A204.1 (cell line): ENCODE measurements around the gene DNAJC15.
"Not testable (repeated sequence)": the region's sequence is repeated elsewhere in the genome, so short reads cannot be mapped to it uniquely, and the experiment has no call there.

Source experiments
- FAIRE-seq: peaks from 2 replicates; lab custom pipeline; 2012; peaks lifted over from hg19 to GRCh38; lab: Jason Lieb, UNC

The DNAJC15 gene

DNA sequence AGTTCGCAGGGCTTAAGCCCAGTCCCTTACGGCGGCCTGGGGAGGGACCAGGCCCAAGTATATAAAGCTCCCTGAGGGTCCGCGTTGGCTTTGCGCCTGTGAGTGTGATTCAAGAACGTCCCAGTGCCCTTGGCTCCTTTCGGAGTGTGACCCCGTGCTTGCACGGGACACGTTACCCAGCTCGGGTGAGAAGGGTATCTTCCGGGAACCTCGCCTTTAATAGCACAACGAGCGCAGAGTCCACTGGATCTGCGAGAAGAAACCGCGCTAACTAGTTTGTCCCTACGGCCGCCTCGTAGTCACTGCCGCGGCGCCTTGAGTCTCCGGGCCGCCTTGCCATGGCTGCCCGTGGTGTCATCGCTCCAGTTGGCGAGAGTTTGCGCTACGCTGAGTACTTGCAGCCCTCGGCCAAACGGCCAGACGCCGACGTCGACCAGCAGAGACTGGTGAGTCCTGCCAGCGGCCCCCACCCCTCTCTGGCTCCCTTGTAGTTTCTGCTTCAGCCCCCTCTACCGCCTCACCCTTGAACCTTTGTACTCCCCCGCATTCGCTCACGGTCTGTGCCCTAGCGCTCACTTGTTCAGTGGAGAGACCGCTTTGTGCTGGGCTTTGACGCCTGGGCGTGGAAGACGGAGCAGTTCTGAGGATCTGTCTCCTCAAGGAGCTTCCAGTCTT is at the start of gene DNAJC15:
DNAJC15 (plus strand) TSS at position 298 of the 675 bp plus-strand sequence; CDS start at position 339, 41 bp downstream.
- no peak for FAIRE-seq

- no peak for FAIRE-seq
Observed at GRCh38 chr13:42976066-42976465, 47.3 kb upstream of the DNAJC15 start.

GRCh38 chr13:42977219-42977659 is 46.1 kb upstream of the DNAJC15 start:
- FAIRE-seq, result no peak

- FAIRE-seq, result no peak
Observed at GRCh38 chr13:42981317-42981716, 42.1 kb upstream of the DNAJC15 start.

GRCh38 chr13:42981853-42982252 is 41.5 kb upstream of the DNAJC15 start:
- no peak for FAIRE-seq

DNA sequence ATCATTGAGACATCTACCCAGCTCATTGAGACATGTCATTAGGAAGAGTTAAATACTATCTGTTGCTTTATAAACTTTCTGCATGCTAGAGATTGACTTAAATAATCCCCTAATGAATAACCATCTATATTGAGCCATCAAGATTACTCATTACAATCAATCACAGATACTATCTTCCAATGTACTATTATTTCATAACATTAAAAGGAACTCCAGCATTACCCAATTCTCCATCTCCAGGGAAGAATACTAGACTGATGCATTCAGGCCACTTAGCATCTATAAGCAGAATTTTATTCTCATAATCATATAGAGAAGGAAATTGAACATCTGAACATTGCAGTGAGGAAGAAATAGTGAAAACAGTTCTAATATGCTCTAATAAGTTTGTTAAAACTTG is 39.4 kb upstream of the DNAJC15 start:
- FAIRE-seq, result no peak

DNA sequence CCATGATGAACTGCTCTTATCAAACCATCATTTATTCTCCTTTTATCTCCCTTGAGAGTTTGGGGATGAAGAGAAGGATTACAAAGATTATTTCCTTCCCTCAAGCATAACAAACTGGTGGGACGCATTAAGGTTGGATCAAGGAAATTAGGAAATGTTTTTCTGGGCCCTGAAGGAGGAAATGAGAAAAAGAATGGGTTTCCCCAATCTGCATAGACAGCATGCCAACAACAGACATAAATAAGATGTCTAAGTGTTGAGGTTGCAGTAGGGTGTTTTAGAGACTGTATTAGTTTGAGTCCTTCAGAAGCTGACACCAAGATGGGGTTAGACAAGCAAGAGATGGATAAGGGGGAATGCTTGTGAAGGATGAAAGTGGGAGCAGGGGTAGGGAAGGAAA is 38.7 kb upstream of the DNAJC15 start:
- no peak for FAIRE-seq

DNA sequence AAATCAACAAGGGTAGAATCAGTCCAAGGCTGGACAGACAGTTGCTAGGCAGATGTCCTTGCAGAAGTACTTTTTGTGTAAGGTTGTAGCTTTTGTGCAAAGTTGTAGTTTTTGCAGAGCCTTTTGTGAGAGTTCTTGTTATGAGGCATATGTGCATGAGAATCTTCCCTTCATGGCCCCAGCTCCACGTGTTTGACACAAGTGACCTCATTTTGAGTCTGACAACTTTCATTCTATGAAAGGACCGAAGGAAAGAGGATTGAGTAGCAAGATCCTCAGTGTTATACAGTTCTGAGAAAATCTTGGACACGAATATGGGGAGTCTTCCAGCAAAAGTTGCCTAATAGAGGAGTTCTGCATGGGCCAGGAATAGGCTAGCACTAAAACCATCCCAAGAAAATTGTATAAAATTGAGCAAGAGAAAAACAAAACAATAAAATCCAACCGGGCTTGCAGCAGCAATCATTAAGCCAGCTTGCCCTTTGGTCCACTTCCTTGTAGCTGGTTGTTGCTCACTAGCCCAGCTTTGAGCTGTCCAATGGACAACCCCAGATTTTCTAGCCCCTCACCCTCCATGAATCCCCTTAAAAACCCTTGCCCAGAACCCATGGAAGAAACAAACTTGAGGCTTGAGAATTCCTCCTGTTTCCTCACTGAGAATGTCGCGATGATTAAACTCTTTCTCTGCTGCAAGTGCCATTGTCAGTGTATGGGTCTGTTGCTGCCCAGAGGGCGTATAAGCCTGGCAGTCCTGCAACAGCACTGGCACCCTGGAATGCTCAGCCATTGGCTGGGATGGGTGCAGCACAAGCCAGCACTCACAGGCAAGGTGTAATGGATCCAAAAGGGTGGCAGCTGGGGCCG is 37.8 kb upstream of the DNAJC15 start:
- no peak for FAIRE-seq

DNA sequence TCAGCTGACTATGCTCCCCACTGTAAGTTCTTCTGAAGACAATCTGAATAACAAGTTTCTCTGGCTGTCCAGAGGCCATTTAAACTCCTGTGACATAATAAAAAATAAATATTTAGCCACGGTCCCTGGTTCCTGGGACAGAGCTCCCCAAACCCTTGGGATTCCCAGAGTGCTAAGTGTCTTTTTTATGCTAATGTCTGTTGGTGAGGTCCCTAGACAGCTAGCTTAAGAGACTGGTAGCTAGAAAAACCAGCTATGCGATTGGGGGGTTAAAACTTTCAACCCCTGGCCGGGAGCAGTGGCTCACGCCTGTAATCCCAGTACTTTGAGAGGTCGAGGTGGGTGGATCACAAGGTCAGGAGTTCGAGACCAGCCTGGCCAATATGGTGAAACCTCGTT is 37.2 kb upstream of the DNAJC15 start:
- no peak for FAIRE-seq

GRCh38 chr13:42990291-42991232 is 32.8 kb upstream of the DNAJC15 start:
- no peak for FAIRE-seq

DNA sequence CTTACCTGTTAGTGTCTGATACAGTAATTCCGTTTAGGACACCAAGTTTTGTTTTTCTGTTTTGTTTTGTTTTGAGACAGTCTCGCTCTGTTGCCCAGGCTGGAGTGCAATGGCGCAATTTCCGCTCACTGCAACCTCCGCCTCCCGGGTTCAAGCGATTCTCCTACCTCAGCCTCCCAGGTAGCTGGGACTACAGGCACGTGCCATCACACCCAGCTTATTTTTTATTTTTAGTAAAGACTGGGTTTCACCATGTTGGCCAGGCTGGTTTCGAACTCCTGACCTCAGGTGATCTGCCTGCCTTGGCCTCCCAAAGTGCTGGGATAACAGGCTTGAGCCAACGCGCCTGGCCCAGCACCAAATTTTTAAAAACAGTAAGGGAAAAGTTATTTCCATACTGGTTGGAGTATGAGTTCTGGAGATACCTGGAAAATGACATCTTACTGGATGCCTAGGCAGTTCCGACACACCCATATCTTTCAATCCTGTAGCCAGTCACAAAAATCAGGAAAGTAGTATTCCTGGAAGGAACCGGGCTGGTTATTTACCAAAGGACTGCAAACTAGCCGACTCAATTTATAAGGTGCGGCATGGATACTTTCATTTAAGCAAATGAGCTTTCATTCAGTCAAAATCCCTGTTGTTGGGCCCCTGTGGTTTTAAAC is 32.0 kb upstream of the DNAJC15 start:
- not testable (repeated sequence) for FAIRE-seq

GRCh38 chr13:42991898-42992763 is 31.3 kb upstream of the DNAJC15 start, which contains the start of gene EPSTI1:
EPSTI1 (minus strand) TSS chr13:42992241; CDS start chr13:42992165, 76 bp downstream.
- no peak for FAIRE-seq

GRCh38 chr13:42992764-42993122 is 30.6 kb upstream of the DNAJC15 start:
- FAIRE-seq, result no peak

DNA sequence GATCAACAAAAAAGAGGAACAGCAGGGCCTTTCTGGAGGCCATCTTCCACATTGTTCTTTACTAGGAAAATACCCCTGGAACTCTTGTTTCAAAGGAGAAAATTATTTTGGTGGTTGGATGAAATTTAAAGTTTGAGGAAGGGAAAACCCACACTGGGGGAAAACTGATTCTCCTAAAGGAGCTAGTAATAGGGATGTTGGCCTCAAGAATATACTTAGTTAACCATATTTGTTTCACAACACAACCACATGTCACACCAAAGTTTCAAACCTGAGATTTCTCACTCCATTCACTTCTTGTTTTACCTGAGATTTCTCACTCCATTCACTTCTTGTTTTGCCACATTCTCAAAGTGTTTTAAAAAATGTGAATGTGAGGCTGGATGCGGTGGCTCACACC is 28.5 kb upstream of the DNAJC15 start:
- no peak for FAIRE-seq

GRCh38 chr13:42996584-42996983 is 26.8 kb upstream of the DNAJC15 start:
- FAIRE-seq, result no peak

- FAIRE-seq, result no peak
Observed at GRCh38 chr13:42997381-42997780, 26.0 kb upstream of the DNAJC15 start.

DNA sequence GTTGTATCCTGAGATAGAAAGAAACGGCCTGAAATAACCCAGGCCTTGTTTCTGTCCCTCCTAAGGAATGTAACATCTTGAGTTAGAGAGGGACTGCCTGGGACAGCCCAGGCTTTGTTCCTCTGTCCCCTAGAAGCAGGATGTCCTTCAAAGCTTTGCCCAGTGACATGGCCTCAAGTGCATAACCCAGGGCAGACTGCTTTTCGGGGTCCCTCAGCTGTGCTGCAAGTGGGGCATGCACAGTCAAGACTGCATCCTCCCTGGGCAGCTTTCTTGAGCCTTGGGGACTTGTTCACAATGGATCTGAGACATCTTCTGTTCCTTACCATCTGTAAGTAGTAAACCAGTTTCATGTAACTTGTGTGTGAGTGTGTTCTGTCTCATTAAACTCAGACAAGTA is 23.9 kb upstream of the DNAJC15 start:
- FAIRE-seq, result no peak

DNA sequence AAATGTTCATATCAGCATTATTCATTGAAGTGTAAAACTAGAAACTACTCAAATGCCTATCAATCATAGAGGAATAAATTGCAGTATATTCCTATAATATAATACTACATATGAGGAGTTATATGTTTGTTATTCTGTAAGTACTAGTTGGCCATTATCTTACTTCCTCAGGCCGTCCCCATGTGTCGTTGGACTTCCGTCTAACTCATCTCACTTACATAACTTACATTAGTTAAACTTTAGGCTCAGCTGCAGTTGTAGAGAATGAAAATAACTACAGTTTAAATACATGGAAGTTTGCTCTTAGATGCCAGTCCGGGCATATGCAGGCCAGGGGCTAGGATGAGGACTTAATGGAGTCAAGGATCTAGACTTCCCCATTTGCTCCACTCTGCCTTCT is 22.7 kb upstream of the DNAJC15 start:
- FAIRE-seq, result no peak

DNA sequence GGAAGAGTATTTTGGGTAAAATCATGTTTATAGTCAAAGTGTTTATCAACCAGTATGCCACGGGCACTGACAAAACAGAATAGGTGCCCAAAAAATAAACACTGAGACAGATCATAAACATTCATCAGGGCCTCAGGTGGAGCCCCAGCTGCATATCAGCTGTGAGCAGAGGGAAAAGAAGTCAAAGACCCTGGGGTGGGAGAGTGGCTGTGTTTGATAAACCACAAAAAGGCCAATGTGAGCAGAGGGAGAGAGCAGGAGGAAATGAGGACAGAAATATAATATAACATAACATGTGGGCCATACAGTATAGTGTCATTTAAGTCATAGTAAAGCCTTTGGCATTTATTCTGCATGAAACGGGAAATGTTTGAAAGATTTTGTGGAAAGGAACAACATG is 21.4 kb upstream of the DNAJC15 start:
- no peak for FAIRE-seq

- FAIRE-seq, result no peak
Observed at GRCh38 chr13:43003010-43003409, 20.4 kb upstream of the DNAJC15 start.

DNA sequence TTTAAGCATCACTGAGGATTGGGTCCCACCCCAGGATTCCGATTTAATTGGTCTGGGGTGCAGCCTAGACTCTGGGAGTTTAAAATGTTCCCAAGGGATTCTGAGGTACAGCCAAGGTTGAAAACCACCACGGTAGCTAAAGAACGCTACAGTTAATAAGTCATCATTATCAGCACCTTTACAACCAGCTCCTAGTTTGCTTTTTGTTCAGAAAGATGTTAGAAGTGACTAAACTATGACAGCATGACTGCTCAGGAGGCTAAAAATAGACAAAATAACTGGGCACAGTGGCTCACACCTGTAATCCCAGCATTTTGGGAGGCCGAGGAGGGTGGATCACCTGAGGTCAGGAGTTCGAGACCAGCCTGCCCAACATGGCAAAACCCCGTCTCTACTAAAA is 19.7 kb upstream of the DNAJC15 start:
- FAIRE-seq, result no peak
